ENCODE results near the gene IER5L. TPM values are rescaled to one million over a fixed set of nuclear protein-coding genes. Genes with fewer than 3 reads are reported as not detected.

The IER5L gene
- total and polyA plus RNA-seq, 2 of the 8 experiments (the other 6 are each of a cell fraction or from before 2014, with no cell fraction given): 0.65 to 1.0 TPM

- TF ChIP-seq CTCF (IDR thresholded peaks at IDR 0.05; ENCODE audit: control extremely low read depth in 1 of 3, insufficient read depth in 1 of 3, low read depth in 1 of 3, low read length in 3 of 3) (no peak), KDM4A (IDR thresholded peaks at IDR 0.05; ENCODE audit: low read depth, low read length, severe bottlenecking) (no peak), TAF1 (IDR thresholded peaks at IDR 0.05; ENCODE audit: low read depth, low read length) (no peak), ASH2L (IDR thresholded peaks at IDR 0.05; ENCODE audit: low read length) (peak; percentile 27)
Measured at GRCh38 chr9:129175515-129175824, 2.6 kb downstream of the IER5L start (continued).
